SK-N-MC (cell line): Measurements from ENCODE around the gene TP73.

Experiments used
- EZH2 ChIP-seq: fragments of 200-600 bp; sonication (generic); IDR thresholded peaks from one replicate; pipeline ENCODE4 v1.6.1; 2017; ENCODE audit warnings: antibody characterized with exemption
- POLR2AphosphoS5 ChIP-seq: IDR thresholded peaks from 2 replicates; pipeline ENCODE4 v1.6.1; 2012; ENCODE audit warnings: mild to moderate bottlenecking, low read depth, low read length, borderline replicate concordance

DNA sequence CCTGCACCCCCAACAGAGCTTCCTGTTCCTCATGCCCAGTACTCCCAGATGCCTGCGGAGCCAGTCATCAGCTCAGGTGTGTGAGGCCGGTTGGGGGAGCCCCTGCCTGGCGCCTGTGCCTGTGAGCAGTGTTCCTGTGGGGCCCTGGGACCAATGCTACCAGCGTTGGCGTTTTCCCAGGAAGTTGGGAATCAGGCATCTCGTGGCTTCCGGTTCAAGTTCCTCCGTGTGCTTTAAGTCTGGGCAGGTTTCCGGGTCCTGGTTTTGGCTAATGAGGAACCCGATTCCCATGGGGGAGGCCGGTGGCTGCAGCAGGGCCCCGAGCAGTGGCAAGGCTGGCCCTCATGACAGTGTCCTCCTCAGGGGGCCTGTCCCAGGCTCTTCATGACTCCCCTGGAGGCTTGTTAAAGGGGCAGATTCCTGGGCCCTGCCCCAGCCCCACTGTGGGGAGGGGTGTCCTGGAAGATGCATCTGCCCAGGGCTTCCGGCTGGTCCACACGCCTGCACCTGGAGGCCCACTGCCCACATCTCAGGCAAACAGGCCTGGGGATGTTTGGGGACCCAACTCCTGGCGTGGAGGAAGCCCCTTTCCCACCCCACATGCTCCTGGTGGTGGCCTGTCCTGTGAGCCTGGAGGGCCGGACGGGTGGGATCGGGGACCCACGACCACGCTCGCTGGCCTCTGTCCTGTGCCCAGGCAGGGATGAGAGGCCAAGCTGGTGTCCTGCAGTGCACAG lies 26.2 kb downstream of the TP73 start:
- TF ChIP-seq EZH2 (no peak), POLR2AphosphoS5 (no peak)
